Measurements from ENCODE around the gene LRMDA.

Gene LRMDA

GRCh38 chr10:76284351-76284750 lies 852.9 kb downstream of the LRMDA start:
- Histone ChIP-seq H3K27me3 (ENCODE audit: low read depth, low read length) (no peaks in the 10 kb centered on the region), H3K4me3 (ENCODE audit: low read length) (no peak overlapping the region), H3K4me2 (ENCODE audit: low read length) (no peak overlapping the region), H3K9ac (ENCODE audit: low read length) (no peak overlapping the region), H2AFZ (ENCODE audit: low read depth, low read length) (no peak overlapping the region), H3K36me3 (replicated peaks; ENCODE audit: low read depth, low read length) (no peaks in the 10 kb centered on the region), H3K27ac (ENCODE audit: low read length) (no peak overlapping the region), H3K4me1 (ENCODE audit: low read length) (no peaks in the 10 kb centered on the region), H3K9me3 (ENCODE audit: insufficient read depth, low read length) (no peaks in the 10 kb centered on the region), H4K20me1 (ENCODE audit: insufficient read depth, low read length) (no peaks in the 10 kb centered on the region), H3K79me2 (ENCODE audit: low read length) (no peaks in the 10 kb centered on the region)
- no peak for TF ChIP-seq CTCF (IDR thresholded peaks at IDR 0.05; ENCODE audit: low read depth, low read length)
- TF ChIP-seq EZH2phosphoT487 (IDR thresholded peaks at IDR 0.05; ENCODE audit: low read depth) = no peak

GRCh38 chr10:76285012-76285411 lies 853.6 kb downstream of the LRMDA start:
- no peaks in the 10 kb centered on the region for H3K27me3 ChIP-seq (ENCODE audit: low read depth, low read length)
- H3K9ac ChIP-seq (ENCODE audit: low read length) = no peak overlapping the region
- no peak overlapping the region for H2AFZ ChIP-seq (ENCODE audit: low read depth, low read length)
- H3K9me3 ChIP-seq (ENCODE audit: insufficient read depth, low read length) = no peaks in the 10 kb centered on the region
- no peak overlapping the region for H3K4me2 ChIP-seq (ENCODE audit: low read length)
- no peaks in the 10 kb centered on the region for H3K36me3 ChIP-seq (replicated peaks; ENCODE audit: low read depth, low read length)
- H3K4me1 ChIP-seq (ENCODE audit: low read length) = no peaks in the 10 kb centered on the region
- H3K27ac ChIP-seq (ENCODE audit: low read length) = no peak overlapping the region
- TF ChIP-seq EZH2phosphoT487 (IDR thresholded peaks at IDR 0.05; ENCODE audit: low read depth) = no peak
- TF ChIP-seq CTCF (IDR thresholded peaks at IDR 0.05; ENCODE audit: low read depth, low read length) = no peak
- H3K79me2 ChIP-seq (ENCODE audit: low read length) = no peaks in the 10 kb centered on the region
- H3K4me3 ChIP-seq (ENCODE audit: low read length) = no peak overlapping the region
- H4K20me1 ChIP-seq (ENCODE audit: insufficient read depth, low read length) = no peaks in the 10 kb centered on the region

- H2AFZ ChIP-seq (ENCODE audit: low read depth, low read length) = no peak overlapping the region
- no peak overlapping the region for H3K4me2 ChIP-seq (ENCODE audit: low read length)
- H3K79me2 ChIP-seq (ENCODE audit: low read length) = no peaks in the 10 kb centered on the region
- H3K9me3 ChIP-seq (ENCODE audit: insufficient read depth, low read length) = no peaks in the 10 kb centered on the region
- no peaks in the 10 kb centered on the region for H3K27me3 ChIP-seq (ENCODE audit: low read depth, low read length)
- no peaks in the 10 kb centered on the region for H4K20me1 ChIP-seq (ENCODE audit: insufficient read depth, low read length)
- no peak overlapping the region for H3K27ac ChIP-seq (ENCODE audit: low read length)
- TF ChIP-seq EZH2phosphoT487 (IDR thresholded peaks at IDR 0.05; ENCODE audit: low read depth) = no peak
- TF ChIP-seq CTCF (IDR thresholded peaks at IDR 0.05; ENCODE audit: low read depth, low read length) = no peak
- no peak overlapping the region for H3K4me3 ChIP-seq (ENCODE audit: low read length)
- H3K9ac ChIP-seq (ENCODE audit: low read length) = no peak overlapping the region
- H3K36me3 ChIP-seq (replicated peaks; ENCODE audit: low read depth, low read length) = no peaks in the 10 kb centered on the region
- H3K4me1 ChIP-seq (ENCODE audit: low read length) = no peaks in the 10 kb centered on the region
These were observed 854.1 kb downstream of the LRMDA start for GRCh38 chr10:76285515-76285914.

- Histone ChIP-seq H3K27me3 (ENCODE audit: low read depth, low read length) (no peaks in the 10 kb centered on the region), H2AFZ (ENCODE audit: low read depth, low read length) (no peak overlapping the region), H3K79me2 (ENCODE audit: low read length) (no peaks in the 10 kb centered on the region), H3K4me2 (ENCODE audit: low read length) (no peak overlapping the region), H3K9me3 (ENCODE audit: insufficient read depth, low read length) (no peaks in the 10 kb centered on the region), H3K4me3 (ENCODE audit: low read length) (no peak overlapping the region), H3K36me3 (replicated peaks; ENCODE audit: low read depth, low read length) (no peaks in the 10 kb centered on the region), H3K9ac (ENCODE audit: low read length) (no peak overlapping the region), H3K4me1 (ENCODE audit: low read length) (no peaks in the 10 kb centered on the region), H4K20me1 (ENCODE audit: insufficient read depth, low read length) (no peaks in the 10 kb centered on the region), H3K27ac (ENCODE audit: low read length) (no peak overlapping the region)
- TF ChIP-seq EZH2phosphoT487 (IDR thresholded peaks at IDR 0.05; ENCODE audit: low read depth) = no peak
- TF ChIP-seq CTCF (IDR thresholded peaks at IDR 0.05; ENCODE audit: low read depth, low read length) = no peak
These were observed 855.1 kb downstream of the LRMDA start for GRCh38 chr10:76286536-76286935.

Measured in OCI-LY3 (cell line).